ENCODE measurements around the gene NCAPD3.

- TF ChIP-seq EZH2 (IDR thresholded peaks at IDR 0.05) (no peak), POLR2AphosphoS5 (IDR thresholded peaks at IDR 0.05; ENCODE audit: borderline replicate concordance, low read depth, low read length) (no peak)
Measured at GRCh38 chr11:134216816-134217215, 7.0 kb downstream of the NCAPD3 start.
